Choroid plexus epithelial cell (primary cell): ENCODE measurements around the gene CCDC154.
"Not testable (repeated sequence)": the region's sequence is repeated elsewhere in the genome, so short reads cannot be mapped to it uniquely, and the experiment has no call there.

Experiments used
- DNase-seq: peaks from one replicate; pipeline ENCODE4 v3.0.0-alpha.2; 2010; ENCODE audit warnings: low read depth
- H3K4me3 ChIP-seq: 2 replicates; pipeline ENCODE4 v1.5.1; 2011; ENCODE audit warnings: low read depth, mild to moderate bottlenecking, control low read depth, low read length, moderate library complexity
- CTCF ChIP-seq: conservative IDR thresholded peaks from 2 replicates; pipeline ENCODE4 v1.5.1; 2011; ENCODE audit warnings: low read depth, mild to moderate bottlenecking, control low read depth, inconsistent platforms, low read length, moderate library complexity

Gene CCDC154

GRCh38 chr16:1441391-1441829, 2.9 kb downstream of the CCDC154 start:
- TF ChIP-seq CTCF = no peak
- no peak for DNase-seq
- no peak overlapping the region for H3K4me3 ChIP-seq

GRCh38 chr16:1439699-1440074, 4.7 kb downstream of the CCDC154 start:
- H3K4me3 ChIP-seq, DNase-seq: not testable (repeated sequence)

- H3K4me3 ChIP-seq = no peak overlapping the region
- no peak for DNase-seq
- TF ChIP-seq CTCF = no peak
These were observed 5.2 kb downstream of the CCDC154 start for GRCh38 chr16:1439058-1439698.

GRCh38 chr16:1438229-1439057, 5.9 kb downstream of the CCDC154 start:
- no peak for TF ChIP-seq CTCF
- no peak overlapping the region for H3K4me3 ChIP-seq
- DNase-seq = no peak

GRCh38 chr16:1437606-1438005, 6.8 kb downstream of the CCDC154 start:
- no peak overlapping the region for H3K4me3 ChIP-seq
- TF ChIP-seq CTCF = no peak
- no peak for DNase-seq

GRCh38 chr16:1436731-1437355, 7.5 kb downstream of the CCDC154 start:
- TF ChIP-seq CTCF = no peak
- no peak for DNase-seq
- H3K4me3 ChIP-seq = no peak overlapping the region

- TF ChIP-seq CTCF = no peak
- no peak overlapping the region for H3K4me3 ChIP-seq
- DNase-seq = no peak
These were observed 8.2 kb downstream of the CCDC154 start for GRCh38 chr16:1435921-1436697.
